Motor neuron (in vitro differentiated cells): ENCODE measurements around the gene KCNJ13. TPM values are rescaled to one million over a fixed set of nuclear protein-coding genes. Genes with fewer than 3 reads are reported as not detected.

Experiments used
- ATAC-seq, 8 experiments: fragments of 200-7000 bp; cut with Tn5 transposase; replicated peaks in 6 of 8; 2 replicates each; pipeline ENCODE4 v1.8.0; 2021; ENCODE audit warnings: mild to moderate bottlenecking in 8 of 8, moderate library complexity in 8 of 8
- H3K27ac ChIP-seq, 2 donors: fragments of 250-450 bp; sonication (Bioruptor Pico); 2 replicates each; pipeline ENCODE4 v1.9.0; 2021; ENCODE audit warnings: antibody characterized with exemption in 2 of 2, mild to moderate bottlenecking in 2 of 2, moderate library complexity in 1 of 2
- H3K4me1 ChIP-seq, 2 donors: fragments of 250-450 bp; sonication (Bioruptor Pico); replicated peaks in 1 of 2; 2 replicates each; pipeline ENCODE4 v1.6.1; 2021; ENCODE audit warnings: antibody characterized with exemption in 2 of 2, mild to moderate bottlenecking in 2 of 2, moderate library complexity in 1 of 2
- H3K4me3 ChIP-seq, 5 donors: fragments of 250-450 bp; sonication (Bioruptor Pico); 2 replicates each; pipeline ENCODE4 v1.9.0; 2021; ENCODE audit warnings: antibody characterized with exemption in 5 of 5, mild to moderate bottlenecking in 5 of 5, moderate library complexity in 4 of 5
- WGBS, 10 experiments: fragments of 450-650 bp; shearing (Covaris generic); methylation state at CpG; one replicate each; pipeline ENCODE4 v1.0.0; 2022; 5-methylcytosine and 5-hydroxymethylcytosine counted together
- in situ Hi-C, 9 experiments: fragments of 400-800 bp; cut with MboI; loops; one replicate each; pipeline ENCODE4 v1.15.0; 2021; ENCODE audit warnings: low sequenced_read_pairs in 9 of 9, low pct_unique_long_range_greater_than_20kb in 2 of 9; ENCODE audit not compliant: unreplicated experiment in 9 of 9
- total RNA-seq, 8 experiments: library from RNA; unstranded; fragments of 300-600 nt; gene quantifications; 2 replicates each; pipeline versions ENCODE4 v1.2.3 to v1.2.4, GENCODE V29; 2022

Gene KCNJ13
- total RNA-seq, 8 experiments from 2014 or later = 1.0 to 7.9 (median 1.9) TPM

GRCh38 chr2:232787806-232788205 lies 11.4 kb upstream of the KCNJ13 start:
- no peak for ATAC-seq
- no peak overlapping the region for H3K27ac ChIP-seq
- in situ Hi-C loops = no loop called here

GRCh38 chr2:232783278-232783677 lies 6.9 kb upstream of the KCNJ13 start:
- Histone ChIP-seq H3K27ac (no peak overlapping the region), H3K4me3 (no peak overlapping the region), H3K4me1 (no peaks in the 10 kb centered on the region)
- in situ Hi-C loops = no loop called here
- ATAC-seq = no peak

More at GRCh38 chr2:232787806-232788205, 11.4 kb upstream of the KCNJ13 start:
- H3K4me3 ChIP-seq = no peak overlapping the region
- no peaks in the 10 kb centered on the region for H3K4me1 ChIP-seq

GRCh38 chr2:232781765-232782164 lies 5.4 kb upstream of the KCNJ13 start:
- Histone ChIP-seq H3K4me3 (no peak overlapping the region), H3K4me1 (no peaks in the 10 kb centered on the region), H3K27ac (no peak overlapping the region)
- ATAC-seq = peak in 2 of 8 experiments; percentile 69 to 75
- in situ Hi-C loops = no loop called here

- peak in 1 of 8 experiments; percentile 60 for ATAC-seq
- Histone ChIP-seq H3K4me3 (no peak overlapping the region), H3K27ac (no peak overlapping the region), H3K4me1 (no peaks in the 10 kb centered on the region)
- 38 to 100% (median 83%) methylated on average over 1 of the region's 1 CpG; no CpG with 5 or more reads in 3 of the 10 experiments for WGBS, 10 experiments
- in situ Hi-C loops = no loop called here
Measured at GRCh38 chr2:232779934-232780333, 3.6 kb upstream of the KCNJ13 start.

- no peak overlapping the region for H3K27ac ChIP-seq
- H3K4me3 ChIP-seq = no peak overlapping the region
- 46 to 100% (median 86%) methylated on average over 1 to 3 of the region's 3 CpGs for WGBS, 10 experiments
- H3K4me1 ChIP-seq = no peaks in the 10 kb centered on the region
- ATAC-seq = peak in 3 of 8 experiments; percentile 79 to 97 (median 80)
- in situ Hi-C loops = no loop called here
Measured at GRCh38 chr2:232779465-232779864, 3.1 kb upstream of the KCNJ13 start.

- 70 to 100% (median 92%) methylated on average over 1 to 5 of the region's 5 CpGs for WGBS, 10 experiments
- Histone ChIP-seq H3K4me1 (no peaks in the 10 kb centered on the region), H3K4me3 (no peak overlapping the region), H3K27ac (no peak overlapping the region)
- in situ Hi-C loops = no loop called here
- ATAC-seq = no peak
Measured at GRCh38 chr2:232777276-232777675, 911 bp upstream of the KCNJ13 start.

- no peak for ATAC-seq
- no peak overlapping the region for H3K27ac ChIP-seq
- in situ Hi-C loops = no loop called here
- no peak overlapping the region for H3K4me3 ChIP-seq
- 84 to 100% (median 99%) methylated on average over 1 to 9 of the region's 9 CpGs for WGBS, 10 experiments
- H3K4me1 ChIP-seq = no peaks in the 10 kb centered on the region
Measured at GRCh38 chr2:232773815-232774214, 2.5 kb downstream of the KCNJ13 start.

GRCh38 chr2:232772531-232772930 lies 3.8 kb downstream of the KCNJ13 start:
- 60 to 100% (median 100%) methylated on average over 1 to 2 of the region's 2 CpGs; no CpG with 5 or more reads in 1 of the 10 experiments for WGBS, 10 experiments
- no peak overlapping the region for H3K27ac ChIP-seq
- no peak for ATAC-seq

GRCh38 chr2:232771870-232772269 lies 4.5 kb downstream of the KCNJ13 start:
- Histone ChIP-seq H3K4me3 (no peak overlapping the region), H3K27ac (no peak overlapping the region), H3K4me1 (no peaks in the 10 kb centered on the region)
- no peak for ATAC-seq
- 71 to 100% (median 100%) methylated on average over 1 of the region's 1 CpG; no CpG with 5 or more reads in 4 of the 10 experiments for WGBS, 10 experiments
- in situ Hi-C loops = no loop called here

More at GRCh38 chr2:232772531-232772930, 3.8 kb downstream of the KCNJ13 start:
- H3K4me3 ChIP-seq = no peak overlapping the region
- in situ Hi-C loops = no loop called here
- H3K4me1 ChIP-seq = no peaks in the 10 kb centered on the region

GRCh38 chr2:232770207-232770606 lies 6.2 kb downstream of the KCNJ13 start:
- H3K4me1 ChIP-seq = no peaks in the 10 kb centered on the region
- H3K27ac ChIP-seq = no peak overlapping the region
- in situ Hi-C loops = no loop called here
- ATAC-seq = no peak
- no peak overlapping the region for H3K4me3 ChIP-seq

GRCh38 chr2:232767866-232768265 lies 8.5 kb downstream of the KCNJ13 start:
- ATAC-seq = no peak
- no peak overlapping the region for H3K4me3 ChIP-seq
- H3K27ac ChIP-seq = no peak overlapping the region
- in situ Hi-C loops = no loop called here
- WGBS, 10 experiments = 67 to 100% (median 100%) methylated on average over 1 of the region's 1 CpG; no CpG with 5 or more reads in 3 of the 10 experiments
- no peaks in the 10 kb centered on the region for H3K4me1 ChIP-seq

GRCh38 chr2:232761301-232761907 lies 15.0 kb downstream of the KCNJ13 start:
- WGBS, 10 experiments = 36 to 100% (median 82%) methylated on average over 1 to 3 of the region's 3 CpGs
- in situ Hi-C loops = no loop called here
- ATAC-seq = peak in 2 of 8 experiments; percentile 32 to 48
- Histone ChIP-seq H3K27ac (no peak overlapping the region), H3K4me3 (no peak overlapping the region), H3K4me1 (no peaks in the 10 kb centered on the region)

GRCh38 chr2:232757905-232758304 lies 18.5 kb downstream of the KCNJ13 start:
- 54 to 95% (median 88%) methylated on average over 1 to 2 of the region's 2 CpGs; no CpG with 5 or more reads in 1 of the 10 experiments for WGBS, 10 experiments
- Histone ChIP-seq H3K27ac (no peak overlapping the region), H3K4me1 (no peaks in the 10 kb centered on the region), H3K4me3 (no peak overlapping the region)
- in situ Hi-C loops = no loop called here
- no peak for ATAC-seq

GRCh38 chr2:232750135-232750671 lies 26.2 kb downstream of the KCNJ13 start:
- no peaks in the 10 kb centered on the region for H3K4me1 ChIP-seq
- no peak overlapping the region for H3K4me3 ChIP-seq
- H3K27ac ChIP-seq = no peak overlapping the region
- no peak for ATAC-seq
- WGBS, 10 experiments = 45 to 91% (median 87%) methylated on average over 4 of the region's 4 CpGs
- in situ Hi-C loops = no loop called here
